Epithelial cell of proximal tubule (primary cell): ENCODE results near the gene SLC2A1. TPM values are rescaled to one million over a fixed set of nuclear protein-coding genes. Genes with fewer than 3 reads are reported as not detected.

ENCODE experiments used
- total RNA-seq: library from RNA; depleted of rRNA; stranded (reverse); fragments of >200 nt; gene quantifications from 2 replicates; pipeline ENCODE4 v1.2.3, GENCODE V29; 2015

The SLC2A1 gene
- total RNA-seq, 1 donor from 2014 or later: 598 TPM

Other genes with a start within 250 kb of the SLC2A1 start
- 0.29 and 1.2 TPM in 2 replicates for gene CLDN19, start 218.6 kb downstream of the SLC2A1 start, total RNA-seq
- 44.4 and 51.9 TPM in 2 replicates for gene P3H1, start 191.8 kb downstream of the SLC2A1 start, total RNA-seq
- 6.1 and 7.8 TPM in 2 replicates for gene C1orf50, start 191.6 kb downstream of the SLC2A1 start, total RNA-seq
- gene TMEM269, start 173.9 kb downstream of the SLC2A1 start, total RNA-seq: not detected in 2 replicates
- gene ERMAP, start 141.7 kb downstream of the SLC2A1 start, total RNA-seq: 3.6 and 8.4 TPM in 2 replicates
- 38.3 and 47.5 TPM in 2 replicates for gene SVBP, start 141.5 kb downstream of the SLC2A1 start, total RNA-seq
- gene ZNF691, start 112.3 kb downstream of the SLC2A1 start, total RNA-seq: 3.7 and 9.0 TPM in 2 replicates
- 117 and 173 TPM in 2 replicates for gene EBNA1BP2, start 213.4 kb upstream of the SLC2A1 start, total RNA-seq
- 0.07 and 0.46 TPM in 2 replicates for gene CFAP57, start 213.5 kb upstream of the SLC2A1 start, total RNA-seq